HepG2 (cell line): Measurements from ENCODE around the gene N4BP2. TPM values are rescaled to one million over a fixed set of nuclear protein-coding genes. Genes with fewer than 3 reads are reported as not detected.

Experiments used
- DPF2 ChIP-seq: sonication (generic); formaldehyde crosslinking; IDR thresholded peaks from 2 replicates; pipeline ENCODE4 v1.4.0; 2020; ENCODE audit warnings: mild to moderate bottlenecking, low read depth, missing genetic modification reagents, borderline replicate concordance
- GATAD2A ChIP-seq: IDR thresholded peaks from 2 replicates; pipeline ENCODE4 v1.6.1; 2016
- GFI1 ChIP-seq: sonication (generic); formaldehyde crosslinking; IDR thresholded peaks from 2 replicates; pipeline ENCODE4 v1.5.0; 2020; ENCODE audit warnings: missing genetic modification reagents, mild to moderate bottlenecking, borderline replicate concordance
- LCORL ChIP-seq, 2 experiments: fragments of 450-650 bp in 1 of 2; sonication (generic) in 1 of 2; formaldehyde crosslinking in 1 of 2; IDR thresholded peaks; 2 replicates each; pipeline versions ENCODE4 v1.5.0 to v1.6.1; 2017 to 2020; ENCODE audit warnings: antibody characterized with exemption in 1 of 2, missing genetic modification reagents in 1 of 2
- MED1 ChIP-seq: sonication (generic); formaldehyde crosslinking; IDR thresholded peaks from 2 replicates; pipeline ENCODE4 v1.4.0; 2020; ENCODE audit warnings: missing genetic modification reagents
- PHF20 ChIP-seq: sonication (generic); formaldehyde crosslinking; IDR thresholded peaks from 2 replicates; pipeline ENCODE4 v1.5.0; 2020; ENCODE audit warnings: mild to moderate bottlenecking, missing genetic modification reagents
- PHF21A ChIP-seq: sonication (generic); formaldehyde crosslinking; IDR thresholded peaks from 2 replicates; pipeline ENCODE4 v1.5.0; 2020; ENCODE audit warnings: mild to moderate bottlenecking, missing genetic modification reagents
- SAP130 ChIP-seq: IDR thresholded peaks from 2 replicates; pipeline ENCODE4 v1.6.1; 2016; ENCODE audit warnings: low read depth
- TBX2 ChIP-seq: sonication (generic); formaldehyde crosslinking; IDR thresholded peaks from 2 replicates; pipeline ENCODE4 v1.5.0; 2020; ENCODE audit warnings: missing genetic modification reagents, mild to moderate bottlenecking, borderline replicate concordance
- ZBTB8A ChIP-seq: sonication (generic); formaldehyde crosslinking; IDR thresholded peaks from 2 replicates; pipeline ENCODE4 v1.4.0; 2020; ENCODE audit warnings: mild to moderate bottlenecking, low read depth, missing genetic modification reagents, borderline replicate concordance
- ZNF446 ChIP-seq: sonication (generic); formaldehyde crosslinking; IDR thresholded peaks from 2 replicates; pipeline ENCODE4 v1.5.0; 2020; ENCODE audit warnings: mild to moderate bottlenecking, missing genetic modification reagents
- ZNF614 ChIP-seq: IDR thresholded peaks from 2 replicates; pipeline ENCODE4 v1.6.1; 2018; ENCODE audit warnings: missing biosample characterization, missing genetic modification reagents, inconsistent platforms, borderline replicate concordance
- ZNF619 ChIP-seq: sonication (generic); formaldehyde crosslinking; IDR thresholded peaks from 2 replicates; pipeline ENCODE4 v1.4.0; 2020; ENCODE audit warnings: mild to moderate bottlenecking, missing genetic modification reagents
- polyA plus RNA-seq, 8 experiments: library from polyadenylated mRNA; depleted of rRNA in 3 of 8; stranded (reverse) in 7 of 8; unstranded in 1 of 8; fragments of >200 nt; fragmentation: Illumina TruSeq in 4 of 8; extraction: Trizol in 4 of 8; gene quantifications; 2 replicates each; pipeline versions ENCODE4 v1.2.1 to v1.2.3, GENCODE V29; 2011 to 2016; ENCODE audit warnings: low read depth in 4 of 8, missing spikeins in 1 of 8, mixed read lengths in 1 of 8; ENCODE audit not compliant: insufficient read depth in 1 of 8
- total RNA-seq, 5 experiments: library from RNA; depleted of rRNA; stranded (reverse); fragments of >200 nt; fragmentation: Illumina TruSeq; extraction: Trizol; gene quantifications; 2 replicates each; pipeline ENCODE4 v1.2.3, GENCODE V29; 2016; ENCODE audit warnings: low read depth in 1 of 5
- TF ChIP-seq, protein P1 (sequence below): sonication (generic); formaldehyde crosslinking; IDR thresholded peaks from 2 replicates; pipeline ENCODE4 v1.8.0; 2022; ENCODE audit warnings: missing genetic modification reagents, mild to moderate bottlenecking, borderline replicate concordance
- TF ChIP-seq, protein P2 (sequence below): sonication (generic); formaldehyde crosslinking; IDR thresholded peaks from 2 replicates; pipeline ENCODE4 v1.4.0; 2020; ENCODE audit warnings: missing genetic modification reagents
- TF ChIP-seq, protein P3 (sequence below): IDR thresholded peaks from 2 replicates; pipeline ENCODE4 v1.4.0; 2020; ENCODE audit warnings: mild to moderate bottlenecking, missing genetic modification reagents
- TF ChIP-seq, protein P4 (sequence below): IDR thresholded peaks from 2 replicates; pipeline ENCODE4 v1.6.1; 2018; ENCODE audit warnings: missing genetic modification reagents, mild to moderate bottlenecking, missing compliant biosample characterization
- TF ChIP-seq, protein P5 (sequence below): sonication (generic); formaldehyde crosslinking; conservative IDR thresholded peaks from 2 replicates; pipeline ENCODE4 v1.4.0; 2020; ENCODE audit warnings: mild to moderate bottlenecking, missing genetic modification reagents, moderate library complexity

The N4BP2 gene
- total and polyA plus RNA-seq, 2 of the 13 experiments (the other 11 are each of a cell fraction or from before 2014, with no cell fraction given): 5.6 to 12.9 TPM

DNA sequence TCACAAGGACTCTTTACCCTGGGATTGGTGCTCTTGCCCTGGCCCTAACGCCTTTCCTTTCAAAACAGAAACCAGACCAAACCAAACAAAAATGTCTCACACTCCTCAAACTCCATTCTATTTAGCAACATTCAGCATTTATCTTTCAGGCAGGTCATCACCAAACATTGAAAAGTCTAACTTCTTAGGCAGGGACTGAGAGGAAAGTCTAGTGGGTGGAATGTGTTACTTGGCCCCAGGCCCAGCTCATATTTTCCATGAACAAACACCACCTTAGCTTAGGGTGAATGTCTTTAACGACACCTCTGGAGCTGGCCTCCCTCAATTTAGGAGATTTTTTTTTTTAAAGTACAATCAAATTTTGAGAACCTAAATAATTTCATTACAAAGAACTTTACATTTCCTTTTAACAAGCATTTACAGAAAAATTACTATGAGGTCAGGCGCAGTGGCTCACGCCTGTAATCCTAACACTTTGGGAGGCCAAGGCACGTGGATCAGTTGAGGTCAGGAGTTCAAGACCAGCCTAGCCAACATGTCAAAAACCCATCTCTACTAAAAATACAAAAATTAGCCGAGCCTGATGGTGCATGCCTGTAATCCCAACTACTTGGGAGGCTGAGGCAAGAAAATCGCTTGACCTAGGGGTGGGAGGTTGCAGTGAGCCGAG lies 10.2 kb upstream of the N4BP2 start (continued):
- TF ChIP-seq DPF2 (CRISPR knock-in tag) (0 out of 2 replicates have a peak, but pooled peaks have one; percentile 27), GATAD2A (CRISPR knock-in tag) (peak; percentile 79), PHF20 (CRISPR knock-in tag) (no peak), SAP130 (CRISPR knock-in tag) (peak; percentile 62), ZNF614 (0 out of 2 replicates have a peak, but pooled peaks have one; percentile 32), ZNF446 (CRISPR knock-in tag) (no peak), GFI1 (CRISPR knock-in tag) (peak; percentile 84), PHF21A (0 out of 2 replicates have a peak, but pooled peaks have one; percentile 29), ZBTB8A (CRISPR knock-in tag) (no peak), ZNF619 (CRISPR knock-in tag) (no peak), LCORL (IDR thresholded peaks at IDR 0.05) (peak; percentile 33; the same call in 1 of the 2 replicates), LCORL (CRISPR knock-in tag; IDR thresholded peaks at IDR 0.05) (peak; percentile 59), MED1 (CRISPR knock-in tag) (peak; percentile 58; the same call in 1 of the 2 replicates), TBX2 (peak; percentile 80)
- TF ChIP-seq, protein P1, sequence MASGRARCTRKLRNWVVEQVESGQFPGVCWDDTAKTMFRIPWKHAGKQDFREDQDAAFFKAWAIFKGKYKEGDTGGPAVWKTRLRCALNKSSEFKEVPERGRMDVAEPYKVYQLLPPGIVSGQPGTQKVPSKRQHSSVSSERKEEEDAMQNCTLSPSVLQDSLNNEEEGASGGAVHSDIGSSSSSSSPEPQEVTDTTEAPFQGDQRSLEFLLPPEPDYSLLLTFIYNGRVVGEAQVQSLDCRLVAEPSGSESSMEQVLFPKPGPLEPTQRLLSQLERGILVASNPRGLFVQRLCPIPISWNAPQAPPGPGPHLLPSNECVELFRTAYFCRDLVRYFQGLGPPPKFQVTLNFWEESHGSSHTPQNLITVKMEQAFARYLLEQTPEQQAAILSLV: no peak
- TF ChIP-seq, protein P2, sequence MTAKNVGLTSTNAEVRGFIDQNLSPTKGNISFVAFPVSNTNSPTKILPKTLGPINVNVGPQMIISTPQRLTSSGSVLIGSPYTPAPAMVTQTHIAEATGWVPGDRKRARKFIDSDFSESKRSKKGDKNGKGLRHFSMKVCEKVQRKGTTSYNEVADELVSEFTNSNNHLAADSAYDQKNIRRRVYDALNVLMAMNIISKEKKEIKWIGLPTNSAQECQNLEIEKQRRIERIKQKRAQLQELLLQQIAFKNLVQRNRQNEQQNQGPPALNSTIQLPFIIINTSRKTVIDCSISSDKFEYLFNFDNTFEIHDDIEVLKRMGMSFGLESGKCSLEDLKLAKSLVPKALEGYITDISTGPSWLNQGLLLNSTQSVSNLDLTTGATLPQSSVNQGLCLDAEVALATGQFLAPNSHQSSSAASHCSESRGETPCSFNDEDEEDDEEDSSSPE: no peak
- TF ChIP-seq, protein P3, sequence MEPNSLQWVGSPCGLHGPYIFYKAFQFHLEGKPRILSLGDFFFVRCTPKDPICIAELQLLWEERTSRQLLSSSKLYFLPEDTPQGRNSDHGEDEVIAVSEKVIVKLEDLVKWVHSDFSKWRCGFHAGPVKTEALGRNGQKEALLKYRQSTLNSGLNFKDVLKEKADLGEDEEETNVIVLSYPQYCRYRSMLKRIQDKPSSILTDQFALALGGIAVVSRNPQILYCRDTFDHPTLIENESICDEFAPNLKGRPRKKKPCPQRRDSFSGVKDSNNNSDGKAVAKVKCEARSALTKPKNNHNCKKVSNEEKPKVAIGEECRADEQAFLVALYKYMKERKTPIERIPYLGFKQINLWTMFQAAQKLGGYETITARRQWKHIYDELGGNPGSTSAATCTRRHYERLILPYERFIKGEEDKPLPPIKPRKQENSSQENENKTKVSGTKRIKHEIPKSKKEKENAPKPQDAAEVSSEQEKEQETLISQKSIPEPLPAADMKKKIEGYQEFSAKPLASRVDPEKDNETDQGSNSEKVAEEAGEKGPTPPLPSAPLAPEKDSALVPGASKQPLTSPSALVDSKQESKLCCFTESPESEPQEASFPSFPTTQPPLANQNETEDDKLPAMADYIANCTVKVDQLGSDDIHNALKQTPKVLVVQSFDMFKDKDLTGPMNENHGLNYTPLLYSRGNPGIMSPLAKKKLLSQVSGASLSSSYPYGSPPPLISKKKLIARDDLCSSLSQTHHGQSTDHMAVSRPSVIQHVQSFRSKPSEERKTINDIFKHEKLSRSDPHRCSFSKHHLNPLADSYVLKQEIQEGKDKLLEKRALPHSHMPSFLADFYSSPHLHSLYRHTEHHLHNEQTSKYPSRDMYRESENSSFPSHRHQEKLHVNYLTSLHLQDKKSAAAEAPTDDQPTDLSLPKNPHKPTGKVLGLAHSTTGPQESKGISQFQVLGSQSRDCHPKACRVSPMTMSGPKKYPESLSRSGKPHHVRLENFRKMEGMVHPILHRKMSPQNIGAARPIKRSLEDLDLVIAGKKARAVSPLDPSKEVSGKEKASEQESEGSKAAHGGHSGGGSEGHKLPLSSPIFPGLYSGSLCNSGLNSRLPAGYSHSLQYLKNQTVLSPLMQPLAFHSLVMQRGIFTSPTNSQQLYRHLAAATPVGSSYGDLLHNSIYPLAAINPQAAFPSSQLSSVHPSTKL (CRISPR knock-in tag): peak; percentile 86
- TF ChIP-seq, protein P4, sequence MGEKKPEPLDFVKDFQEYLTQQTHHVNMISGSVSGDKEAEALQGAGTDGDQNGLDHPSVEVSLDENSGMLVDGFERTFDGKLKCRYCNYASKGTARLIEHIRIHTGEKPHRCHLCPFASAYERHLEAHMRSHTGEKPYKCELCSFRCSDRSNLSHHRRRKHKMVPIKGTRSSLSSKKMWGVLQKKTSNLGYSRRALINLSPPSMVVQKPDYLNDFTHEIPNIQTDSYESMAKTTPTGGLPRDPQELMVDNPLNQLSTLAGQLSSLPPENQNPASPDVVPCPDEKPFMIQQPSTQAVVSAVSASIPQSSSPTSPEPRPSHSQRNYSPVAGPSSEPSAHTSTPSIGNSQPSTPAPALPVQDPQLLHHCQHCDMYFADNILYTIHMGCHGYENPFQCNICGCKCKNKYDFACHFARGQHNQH (CRISPR knock-in tag): peak; percentile 44; the same call in 1 of the 2 replicates
- TF ChIP-seq, protein P5, sequence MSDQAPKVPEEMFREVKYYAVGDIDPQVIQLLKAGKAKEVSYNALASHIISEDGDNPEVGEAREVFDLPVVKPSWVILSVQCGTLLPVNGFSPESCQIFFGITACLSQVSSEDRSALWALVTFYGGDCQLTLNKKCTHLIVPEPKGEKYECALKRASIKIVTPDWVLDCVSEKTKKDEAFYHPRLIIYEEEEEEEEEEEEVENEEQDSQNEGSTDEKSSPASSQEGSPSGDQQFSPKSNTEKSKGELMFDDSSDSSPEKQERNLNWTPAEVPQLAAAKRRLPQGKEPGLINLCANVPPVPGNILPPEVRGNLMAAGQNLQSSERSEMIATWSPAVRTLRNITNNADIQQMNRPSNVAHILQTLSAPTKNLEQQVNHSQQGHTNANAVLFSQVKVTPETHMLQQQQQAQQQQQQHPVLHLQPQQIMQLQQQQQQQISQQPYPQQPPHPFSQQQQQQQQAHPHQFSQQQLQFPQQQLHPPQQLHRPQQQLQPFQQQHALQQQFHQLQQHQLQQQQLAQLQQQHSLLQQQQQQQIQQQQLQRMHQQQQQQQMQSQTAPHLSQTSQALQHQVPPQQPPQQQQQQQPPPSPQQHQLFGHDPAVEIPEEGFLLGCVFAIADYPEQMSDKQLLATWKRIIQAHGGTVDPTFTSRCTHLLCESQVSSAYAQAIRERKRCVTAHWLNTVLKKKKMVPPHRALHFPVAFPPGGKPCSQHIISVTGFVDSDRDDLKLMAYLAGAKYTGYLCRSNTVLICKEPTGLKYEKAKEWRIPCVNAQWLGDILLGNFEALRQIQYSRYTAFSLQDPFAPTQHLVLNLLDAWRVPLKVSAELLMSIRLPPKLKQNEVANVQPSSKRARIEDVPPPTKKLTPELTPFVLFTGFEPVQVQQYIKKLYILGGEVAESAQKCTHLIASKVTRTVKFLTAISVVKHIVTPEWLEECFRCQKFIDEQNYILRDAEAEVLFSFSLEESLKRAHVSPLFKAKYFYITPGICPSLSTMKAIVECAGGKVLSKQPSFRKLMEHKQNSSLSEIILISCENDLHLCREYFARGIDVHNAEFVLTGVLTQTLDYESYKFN (CRISPR knock-in tag): peak; percentile 70; the same call in 1 of the 2 replicates
